Measurements from ENCODE around the gene MRPL16. TPM values are rescaled to one million over a fixed set of nuclear protein-coding genes. Genes with fewer than 3 reads are reported as not detected.

Gene MRPL16
- total and polyA plus RNA-seq, 2 of the 13 experiments (the other 11 are each of a cell fraction or from before 2014, with no cell fraction given): 45.3 to 62.6 TPM

DNA sequence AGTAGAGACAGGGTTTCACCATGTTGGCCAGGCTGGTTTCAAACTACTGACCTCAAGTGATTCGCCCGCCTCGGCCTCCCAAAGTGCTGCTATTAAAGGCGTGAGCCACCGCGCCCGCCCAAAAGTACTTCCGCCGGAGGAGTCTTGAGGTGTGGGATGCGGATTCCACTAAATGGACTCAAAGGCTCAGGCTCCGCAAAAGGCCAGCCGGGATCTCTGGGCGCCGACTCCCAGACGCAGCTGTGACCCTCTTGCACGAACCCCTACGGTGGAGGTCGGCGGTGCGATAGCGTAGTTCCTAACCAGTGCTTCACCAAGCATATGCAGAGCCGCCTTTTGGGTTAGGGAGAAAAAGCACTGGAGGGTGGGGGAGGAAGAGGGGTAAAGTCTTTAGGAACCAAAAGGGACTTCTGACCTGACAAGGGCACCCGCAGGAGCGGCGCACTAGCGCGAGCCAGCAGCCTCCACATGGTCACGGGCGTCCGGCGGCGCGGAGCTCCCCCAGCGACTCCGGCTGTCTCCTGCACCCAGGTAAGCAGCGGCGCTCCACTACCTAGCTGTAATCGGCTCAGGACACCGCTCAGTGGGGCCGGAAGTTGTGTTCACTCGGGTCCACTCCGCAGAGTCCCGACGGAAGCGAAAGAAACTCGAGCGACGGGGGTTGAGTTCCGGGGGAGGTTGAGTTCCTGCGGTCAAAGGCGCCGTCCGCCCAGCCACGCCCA is at the start of gene MRPL16 (continued):
- TF ChIP-seq, protein P1, sequence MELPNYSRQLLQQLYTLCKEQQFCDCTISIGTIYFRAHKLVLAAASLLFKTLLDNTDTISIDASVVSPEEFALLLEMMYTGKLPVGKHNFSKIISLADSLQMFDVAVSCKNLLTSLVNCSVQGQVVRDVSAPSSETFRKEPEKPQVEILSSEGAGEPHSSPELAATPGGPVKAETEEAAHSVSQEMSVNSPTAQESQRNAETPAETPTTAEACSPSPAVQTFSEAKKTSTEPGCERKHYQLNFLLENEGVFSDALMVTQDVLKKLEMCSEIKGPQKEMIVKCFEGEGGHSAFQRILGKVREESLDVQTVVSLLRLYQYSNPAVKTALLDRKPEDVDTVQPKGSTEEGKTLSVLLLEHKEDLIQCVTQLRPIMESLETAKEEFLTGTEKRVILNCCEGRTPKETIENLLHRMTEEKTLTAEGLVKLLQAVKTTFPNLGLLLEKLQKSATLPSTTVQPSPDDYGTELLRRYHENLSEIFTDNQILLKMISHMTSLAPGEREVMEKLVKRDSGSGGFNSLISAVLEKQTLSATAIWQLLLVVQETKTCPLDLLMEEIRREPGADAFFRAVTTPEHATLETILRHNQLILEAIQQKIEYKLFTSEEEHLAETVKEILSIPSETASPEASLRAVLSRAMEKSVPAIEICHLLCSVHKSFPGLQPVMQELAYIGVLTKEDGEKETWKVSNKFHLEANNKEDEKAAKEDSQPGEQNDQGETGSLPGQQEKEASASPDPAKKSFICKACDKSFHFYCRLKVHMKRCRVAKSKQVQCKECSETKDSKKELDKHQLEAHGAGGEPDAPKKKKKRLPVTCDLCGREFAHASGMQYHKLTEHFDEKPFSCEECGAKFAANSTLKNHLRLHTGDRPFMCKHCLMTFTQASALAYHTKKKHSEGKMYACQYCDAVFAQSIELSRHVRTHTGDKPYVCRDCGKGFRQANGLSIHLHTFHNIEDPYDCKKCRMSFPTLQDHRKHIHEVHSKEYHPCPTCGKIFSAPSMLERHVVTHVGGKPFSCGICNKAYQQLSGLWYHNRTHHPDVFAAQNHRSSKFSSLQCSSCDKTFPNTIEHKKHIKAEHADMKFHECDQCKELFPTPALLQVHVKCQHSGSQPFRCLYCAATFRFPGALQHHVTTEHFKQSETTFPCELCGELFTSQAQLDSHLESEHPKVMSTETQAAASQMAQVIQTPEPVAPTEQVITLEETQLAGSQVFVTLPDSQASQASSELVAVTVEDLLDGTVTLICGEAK (IDR thresholded peaks at IDR 0.05): peak; percentile 98
- TF ChIP-seq, protein P1 (CRISPR knock-in tag; IDR thresholded peaks at IDR 0.05): peak; percentile 73; the same call in 1 of the 2 replicates
- TF ChIP-seq, protein P2, sequence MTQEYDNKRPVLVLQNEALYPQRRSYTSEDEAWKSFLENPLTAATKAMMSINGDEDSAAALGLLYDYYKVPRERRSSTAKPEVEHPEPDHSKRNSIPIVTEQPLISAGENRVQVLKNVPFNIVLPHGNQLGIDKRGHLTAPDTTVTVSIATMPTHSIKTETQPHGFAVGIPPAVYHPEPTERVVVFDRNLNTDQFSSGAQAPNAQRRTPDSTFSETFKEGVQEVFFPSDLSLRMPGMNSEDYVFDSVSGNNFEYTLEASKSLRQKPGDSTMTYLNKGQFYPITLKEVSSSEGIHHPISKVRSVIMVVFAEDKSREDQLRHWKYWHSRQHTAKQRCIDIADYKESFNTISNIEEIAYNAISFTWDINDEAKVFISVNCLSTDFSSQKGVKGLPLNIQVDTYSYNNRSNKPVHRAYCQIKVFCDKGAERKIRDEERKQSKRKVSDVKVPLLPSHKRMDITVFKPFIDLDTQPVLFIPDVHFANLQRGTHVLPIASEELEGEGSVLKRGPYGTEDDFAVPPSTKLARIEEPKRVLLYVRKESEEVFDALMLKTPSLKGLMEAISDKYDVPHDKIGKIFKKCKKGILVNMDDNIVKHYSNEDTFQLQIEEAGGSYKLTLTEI (CRISPR knock-in tag; conservative IDR thresholded peaks at IDR 0.05): no peak
- TF ChIP-seq ZNF24 (IDR thresholded peaks at IDR 0.05): peak; percentile 51; the same call in 1 of the 2 replicates
- TF ChIP-seq ZNF451 (CRISPR knock-in tag; IDR thresholded peaks at IDR 0.05): peak; percentile 85
- TF ChIP-seq ZKSCAN1 (IDR thresholded peaks at IDR 0.05; ENCODE audit: low read length): peak; percentile 47; the same call in 1 of the 2 replicates
- peak; percentile 80 for TF ChIP-seq ZSCAN9 (CRISPR knock-in tag; IDR thresholded peaks at IDR 0.05; ENCODE audit: borderline replicate concordance)
- TF ChIP-seq ZNF629 (CRISPR knock-in tag; conservative IDR thresholded peaks at IDR 0.05): no peak; the same call in 1 of the 2 replicates
- TF ChIP-seq ZNF713 (CRISPR knock-in tag; IDR thresholded peaks at IDR 0.05): no peak
- TF ChIP-seq ZNF781 (CRISPR knock-in tag; IDR thresholded peaks at IDR 0.05; ENCODE audit: borderline replicate concordance, not compliant biosample characterization): no peak
- peak; percentile 49 for TF ChIP-seq REPIN1 (CRISPR knock-in tag; IDR thresholded peaks at IDR 0.05; ENCODE audit: borderline replicate concordance, low read depth)
- 0 out of 2 replicates have a peak, but pooled peaks have one; percentile 11 for TF ChIP-seq ZNF121 (CRISPR knock-in tag; IDR thresholded peaks at IDR 0.05)
- TF ChIP-seq, protein P3, sequence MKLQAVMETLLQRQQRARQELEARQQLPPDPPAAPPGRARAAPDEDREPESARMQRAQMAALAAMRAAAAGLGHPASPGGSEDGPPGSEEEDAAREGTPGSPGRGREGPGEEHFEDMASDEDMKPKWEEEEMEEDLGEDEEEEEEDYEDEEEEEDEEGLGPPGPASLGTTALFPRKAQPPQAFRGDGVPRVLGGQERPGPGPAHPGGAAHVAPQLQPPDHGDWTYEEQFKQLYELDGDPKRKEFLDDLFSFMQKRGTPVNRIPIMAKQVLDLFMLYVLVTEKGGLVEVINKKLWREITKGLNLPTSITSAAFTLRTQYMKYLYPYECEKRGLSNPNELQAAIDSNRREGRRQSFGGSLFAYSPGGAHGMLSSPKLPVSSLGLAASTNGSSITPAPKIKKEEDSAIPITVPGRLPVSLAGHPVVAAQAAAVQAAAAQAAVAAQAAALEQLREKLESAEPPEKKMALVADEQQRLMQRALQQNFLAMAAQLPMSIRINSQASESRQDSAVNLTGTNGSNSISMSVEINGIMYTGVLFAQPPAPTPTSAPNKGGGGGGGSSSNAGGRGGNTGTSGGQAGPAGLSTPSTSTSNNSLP (IDR thresholded peaks at IDR 0.05; ENCODE audit: low read depth, low read length): no peak
- TF ChIP-seq, protein P4, sequence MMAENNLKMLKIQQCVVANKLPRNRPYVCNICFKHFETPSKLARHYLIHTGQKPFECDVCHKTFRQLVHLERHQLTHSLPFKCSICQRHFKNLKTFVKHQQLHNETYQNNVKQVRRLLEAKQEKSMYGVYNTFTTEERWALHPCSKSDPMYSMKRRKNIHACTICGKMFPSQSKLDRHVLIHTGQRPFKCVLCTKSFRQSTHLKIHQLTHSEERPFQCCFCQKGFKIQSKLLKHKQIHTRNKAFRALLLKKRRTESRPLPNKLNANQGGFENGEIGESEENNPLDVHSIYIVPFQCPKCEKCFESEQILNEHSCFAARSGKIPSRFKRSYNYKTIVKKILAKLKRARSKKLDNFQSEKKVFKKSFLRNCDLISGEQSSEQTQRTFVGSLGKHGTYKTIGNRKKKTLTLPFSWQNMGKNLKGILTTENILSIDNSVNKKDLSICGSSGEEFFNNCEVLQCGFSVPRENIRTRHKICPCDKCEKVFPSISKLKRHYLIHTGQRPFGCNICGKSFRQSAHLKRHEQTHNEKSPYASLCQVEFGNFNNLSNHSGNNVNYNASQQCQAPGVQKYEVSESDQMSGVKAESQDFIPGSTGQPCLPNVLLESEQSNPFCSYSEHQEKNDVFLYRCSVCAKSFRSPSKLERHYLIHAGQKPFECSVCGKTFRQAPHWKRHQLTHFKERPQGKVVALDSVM (CRISPR knock-in tag; IDR thresholded peaks at IDR 0.05): peak; percentile 64
